Medulla oblongata (tissue), 1 donor: ENCODE measurements around the gene NPIPB2.
"Not testable (repeated sequence)": the region's sequence is repeated elsewhere in the genome, so short reads cannot be mapped to it uniquely, and the experiment has no call there.

Experiments used
- DNase-seq: peaks from one replicate; pipeline ENCODE4 v3.0.0-alpha.2; 2015; ENCODE audit errors: extremely low spot score

NPIPB2 gene

GRCh38 chr16:11962457-11962856 lies 20.6 kb upstream of the NPIPB2 start:
- DNase-seq, result not testable (repeated sequence)

- no peak for DNase-seq
Measured at GRCh38 chr16:11957591-11958395, 15.9 kb upstream of the NPIPB2 start.

GRCh38 chr16:11956558-11956957 lies 14.7 kb upstream of the NPIPB2 start:
- DNase-seq, result no peak

GRCh38 chr16:11955713-11956123 lies 13.9 kb upstream of the NPIPB2 start:
- DNase-seq, result no peak

- not testable (repeated sequence) for DNase-seq
Measured at GRCh38 chr16:11953576-11953975, 11.7 kb upstream of the NPIPB2 start.

GRCh38 chr16:11950388-11950787 lies 8.5 kb upstream of the NPIPB2 start:
- DNase-seq, result no peak

- peak; percentile 83 for DNase-seq
Measured at GRCh38 chr16:11949527-11949926, 7.7 kb upstream of the NPIPB2 start.

- DNase-seq, result no peak
Measured at GRCh38 chr16:11948819-11949218, 7.0 kb upstream of the NPIPB2 start.

GRCh38 chr16:11946433-11946832 lies 4.6 kb upstream of the NPIPB2 start:
- DNase-seq, result no peak

GRCh38 chr16:11927350-11927749 lies 14.5 kb downstream of the NPIPB2 start:
- not testable (repeated sequence) for DNase-seq

GRCh38 chr16:11924046-11924445 lies 17.8 kb downstream of the NPIPB2 start:
- DNase-seq, result not testable (repeated sequence)

- DNase-seq, result no peak
Measured at GRCh38 chr16:11916524-11917285, 25.1 kb downstream of the NPIPB2 start.

- DNase-seq, result peak; percentile 98
Measured at GRCh38 chr16:11915644-11916523, 26.0 kb downstream of the NPIPB2 start, which contains the start of gene GSPT1. Gene GSPT1, minus strand, starts transcription at chr16:11915956. Its CDS starts 236 bp downstream, at chr16:11915720.

- DNase-seq, result peak; percentile 12
Measured at GRCh38 chr16:11915114-11915643, 26.7 kb downstream of the NPIPB2 start.

- DNase-seq, result peak; percentile 32
Measured at GRCh38 chr16:11914210-11915113, 27.4 kb downstream of the NPIPB2 start.

- DNase-seq, result peak; percentile 16
Measured at GRCh38 chr16:11913425-11914079, 28.3 kb downstream of the NPIPB2 start.

GRCh38 chr16:11909653-11910545 lies 31.9 kb downstream of the NPIPB2 start:
- no peak for DNase-seq

GRCh38 chr16:11907160-11907970 lies 34.5 kb downstream of the NPIPB2 start:
- no peak for DNase-seq
